Measurements from ENCODE around the gene HDAC4. TPM values are rescaled to one million over a fixed set of nuclear protein-coding genes. Genes with fewer than 3 reads are reported as not detected.
A peak's percentile ranks its signal among the peaks of the same experiment; 100 is the strongest.

HDAC4 gene
- total RNA-seq, 6 donors from 2014 or later, result 16.1 to 108 (median 45.0) TPM

DNA sequence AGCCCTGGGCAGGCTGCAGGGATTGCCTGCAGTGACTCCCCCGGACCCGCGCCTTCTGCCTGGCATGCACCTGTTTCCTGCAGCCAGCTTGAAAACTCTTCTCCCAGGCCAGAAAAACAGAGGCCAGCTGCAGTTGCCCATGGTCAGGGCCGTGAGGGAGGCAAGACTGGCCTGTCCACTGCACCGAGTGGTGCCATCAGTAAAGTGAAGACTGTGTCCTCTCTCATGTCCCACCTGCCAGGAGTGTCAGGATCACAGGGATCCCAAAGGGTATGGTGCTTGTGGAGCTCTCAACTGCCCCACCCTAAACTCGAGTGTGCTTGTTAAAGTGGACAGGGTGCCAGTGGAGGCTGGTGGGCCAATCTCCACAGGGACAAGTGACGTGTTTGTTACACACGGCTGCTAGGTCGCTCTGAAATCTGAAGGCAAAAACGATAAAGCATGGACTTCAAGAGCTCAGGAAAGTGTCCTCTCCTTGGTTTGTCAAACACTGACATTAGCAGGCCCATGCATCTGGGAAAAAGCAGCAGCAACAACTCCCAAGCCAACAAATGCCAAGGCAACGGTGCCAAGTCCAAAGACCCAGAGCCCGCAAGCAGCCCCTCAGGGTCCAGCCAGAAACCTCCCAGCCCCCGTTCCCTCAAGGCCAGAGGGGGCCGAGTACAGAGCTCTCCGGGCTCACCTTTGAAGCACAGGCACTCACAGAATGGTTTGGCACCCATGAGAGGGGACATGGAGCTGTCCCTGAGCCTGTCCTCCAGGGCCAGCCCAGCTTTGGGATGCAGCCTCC lies 213.2 kb downstream of the HDAC4 start:
- WGBS, 2 donors, result 77 to 90% methylated on average over 9 to 15 of the region's 15 CpGs
- peak in 1 of 2 donors; percentile 32 for ATAC-seq (ENCODE audit: low FRiP score in 2 of 2)
- peaks cover 7 to 48% (median 24%) of the 10 kb centered on the region in 4 donors for H3K36me3 ChIP-seq

DNA sequence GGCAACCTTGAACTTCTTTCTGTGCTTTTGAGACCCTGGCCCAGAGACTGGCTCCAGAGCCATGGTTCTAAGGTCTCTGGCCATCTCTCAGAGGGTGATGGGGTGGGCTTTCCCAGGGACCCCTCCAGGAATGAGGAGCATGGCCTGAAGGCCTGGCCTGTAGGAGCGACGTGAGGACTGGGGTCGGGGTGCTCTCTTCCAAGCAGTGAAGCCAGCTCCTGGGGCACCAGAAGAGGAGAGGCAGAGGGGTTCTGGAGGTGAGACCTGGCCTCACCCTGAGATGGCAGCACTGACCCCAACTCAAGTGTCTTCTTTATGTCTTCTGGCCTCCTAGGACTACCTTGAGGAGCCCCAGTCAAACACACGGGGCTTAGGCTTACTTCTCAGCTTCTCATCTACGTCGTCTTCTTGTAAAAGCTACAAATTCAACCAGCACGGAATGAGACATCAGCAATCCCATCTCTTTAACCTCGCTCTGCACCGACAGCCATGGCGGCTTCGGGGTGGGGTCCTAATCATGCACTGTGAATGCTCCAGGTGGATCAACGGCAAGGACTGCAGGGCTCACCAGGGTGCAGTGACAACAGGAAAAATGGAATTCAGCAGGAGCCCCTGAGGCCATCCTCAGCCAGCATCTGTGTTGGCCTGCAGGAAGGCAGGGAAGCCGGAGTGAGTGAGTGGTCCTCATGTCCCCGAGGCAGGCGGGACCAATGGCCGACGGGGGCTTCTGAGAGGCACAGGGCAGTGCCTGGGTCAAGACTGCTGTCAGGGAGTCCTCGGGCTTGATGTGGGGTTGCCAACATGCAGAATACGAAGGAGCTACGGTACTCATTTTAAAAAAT lies 214.1 kb downstream of the HDAC4 start:
- Histone ChIP-seq H3K27ac (no peak overlapping the region), H3K4me1 (peaks cover 0 to 7% (median 0%) of the 10 kb centered on the region in 4 donors), H3K9me3 (no peaks in the 10 kb centered on the region), H3K27me3 (no peaks in the 10 kb centered on the region), H3K4me3 (no peak overlapping the region), H3K36me3 (peaks cover 7 to 57% (median 24%) of the 10 kb centered on the region in 4 donors)
- DNase-seq (peak; percentile 16 to 22), ATAC-seq (ENCODE audit: low FRiP score in 2 of 2) (no peak)
- WGBS, 2 donors, result 91 to 95% methylated on average over 19 to 20 of the region's 20 CpGs
- no peak for TF ChIP-seq POLR2AphosphoS5 (IDR thresholded peaks at IDR 0.05)
- TF ChIP-seq EP300 (IDR thresholded peaks at IDR 0.05), result no peak
- no peak for TF ChIP-seq POLR2A (IDR thresholded peaks at IDR 0.05)
- TF ChIP-seq, protein P1, sequence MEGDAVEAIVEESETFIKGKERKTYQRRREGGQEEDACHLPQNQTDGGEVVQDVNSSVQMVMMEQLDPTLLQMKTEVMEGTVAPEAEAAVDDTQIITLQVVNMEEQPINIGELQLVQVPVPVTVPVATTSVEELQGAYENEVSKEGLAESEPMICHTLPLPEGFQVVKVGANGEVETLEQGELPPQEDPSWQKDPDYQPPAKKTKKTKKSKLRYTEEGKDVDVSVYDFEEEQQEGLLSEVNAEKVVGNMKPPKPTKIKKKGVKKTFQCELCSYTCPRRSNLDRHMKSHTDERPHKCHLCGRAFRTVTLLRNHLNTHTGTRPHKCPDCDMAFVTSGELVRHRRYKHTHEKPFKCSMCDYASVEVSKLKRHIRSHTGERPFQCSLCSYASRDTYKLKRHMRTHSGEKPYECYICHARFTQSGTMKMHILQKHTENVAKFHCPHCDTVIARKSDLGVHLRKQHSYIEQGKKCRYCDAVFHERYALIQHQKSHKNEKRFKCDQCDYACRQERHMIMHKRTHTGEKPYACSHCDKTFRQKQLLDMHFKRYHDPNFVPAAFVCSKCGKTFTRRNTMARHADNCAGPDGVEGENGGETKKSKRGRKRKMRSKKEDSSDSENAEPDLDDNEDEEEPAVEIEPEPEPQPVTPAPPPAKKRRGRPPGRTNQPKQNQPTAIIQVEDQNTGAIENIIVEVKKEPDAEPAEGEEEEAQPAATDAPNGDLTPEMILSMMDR (IDR thresholded peaks at IDR 0.05), result no peak

More for the DNA sequence above, 213.2 kb downstream of the HDAC4 start:
- Histone ChIP-seq H3K27ac (no peak overlapping the region), H3K9me3 (no peaks in the 10 kb centered on the region), H3K4me1 (peaks cover 0 to 7% (median 0%) of the 10 kb centered on the region in 4 donors), H3K4me3 (no peak overlapping the region), H3K27me3 (no peaks in the 10 kb centered on the region)
- TF ChIP-seq POLR2A (IDR thresholded peaks at IDR 0.05) (no peak), EP300 (IDR thresholded peaks at IDR 0.05) (no peak), POLR2AphosphoS5 (IDR thresholded peaks at IDR 0.05) (no peak)
- TF ChIP-seq, protein P1 (IDR thresholded peaks at IDR 0.05), result no peak
- peak; percentile 26 to 46 for DNase-seq

DNA sequence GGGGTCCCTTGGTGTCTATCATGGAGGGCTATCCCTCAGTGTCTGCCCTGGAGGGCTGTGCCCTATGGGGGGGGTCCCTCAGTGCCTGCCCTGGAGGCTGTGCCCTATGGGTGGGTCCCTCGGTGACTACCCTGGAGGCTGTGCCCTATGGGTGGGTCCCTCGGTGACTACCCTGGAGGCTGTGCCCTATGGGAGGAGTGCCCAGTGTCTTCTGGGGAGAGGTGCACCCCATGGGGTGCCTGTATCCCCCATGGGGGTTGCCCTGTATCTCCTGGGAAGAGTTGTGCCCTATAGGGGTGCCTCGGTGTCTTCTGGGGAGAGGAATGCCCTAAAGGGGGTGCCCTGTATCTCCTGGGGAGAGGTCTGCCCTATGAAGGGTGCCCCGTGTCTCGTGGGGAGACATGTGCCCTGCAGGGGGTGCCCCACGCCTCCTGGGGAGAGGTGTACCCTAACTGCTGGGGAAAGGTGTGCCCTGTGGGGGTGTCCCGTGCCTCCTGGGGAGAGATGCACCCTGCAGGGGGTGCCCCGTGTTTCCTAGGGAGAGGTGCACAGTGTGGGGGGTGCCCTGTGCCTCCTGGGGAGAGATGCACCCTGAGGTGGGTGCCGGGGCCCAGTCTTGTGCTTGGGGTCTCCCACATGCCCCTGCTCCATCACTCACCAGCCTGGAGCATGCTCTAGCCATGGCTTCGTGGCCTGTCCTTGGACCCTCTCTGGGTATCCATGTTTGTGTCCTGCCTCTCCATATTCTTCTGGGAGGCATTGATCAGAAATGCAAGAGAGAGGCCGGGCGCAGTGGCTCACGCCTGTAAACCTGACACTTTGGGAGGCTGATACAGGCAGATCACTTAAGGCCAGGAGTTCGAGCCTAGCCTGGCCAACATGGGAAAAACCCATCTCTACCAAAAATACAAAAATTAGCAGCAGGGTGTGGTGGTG lies 215.6 kb downstream of the HDAC4 start:
- TF ChIP-seq, protein P1 (IDR thresholded peaks at IDR 0.05), result no peak
- TF ChIP-seq POLR2A (IDR thresholded peaks at IDR 0.05), result no peak
- no peak for TF ChIP-seq POLR2AphosphoS5 (IDR thresholded peaks at IDR 0.05)
- TF ChIP-seq EP300 (IDR thresholded peaks at IDR 0.05), result no peak
- Histone ChIP-seq H3K36me3 (peaks cover 7 to 72% (median 30%) of the 10 kb centered on the region in 4 donors), H3K27ac (no peak overlapping the region), H3K4me1 (peaks cover 0 to 7% (median 0%) of the 10 kb centered on the region in 4 donors), H3K9me3 (no peaks in the 10 kb centered on the region), H3K4me3 (no peak overlapping the region), H3K27me3 (no peaks in the 10 kb centered on the region)
- DNase-seq (peak; percentile 12 to 44), ATAC-seq (ENCODE audit: low FRiP score in 2 of 2) (peak; percentile 9 to 19)
- WGBS, 2 donors, result 95 to 98% methylated on average over 6 to 12 of the region's 14 CpGs

DNA sequence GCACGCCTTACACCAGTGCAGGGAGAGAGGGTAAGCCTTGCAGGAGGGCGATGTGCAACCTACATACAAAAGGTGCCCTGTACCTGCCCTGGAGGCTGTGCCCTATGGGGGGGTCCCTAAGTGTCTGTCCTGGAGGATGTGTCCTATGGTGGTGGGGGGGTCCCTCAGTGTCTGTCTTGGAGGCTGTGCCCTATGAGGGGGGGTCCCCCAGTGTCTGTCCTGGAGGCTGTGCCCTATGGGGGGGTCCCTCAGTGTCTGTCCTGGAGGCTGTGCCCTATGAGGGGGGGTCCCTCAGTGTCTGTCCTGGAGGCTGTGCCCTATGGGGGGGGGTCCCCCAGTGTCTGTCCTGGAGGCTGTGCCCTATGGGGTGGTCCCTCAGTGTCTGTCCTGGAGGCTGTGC lies 216.6 kb downstream of the HDAC4 start:
- WGBS, 2 donors, result 95 to 98% methylated on average over 2 of the region's 2 CpGs
- Histone ChIP-seq H3K27ac (no peak overlapping the region), H3K4me1 (peaks cover 0 to 7% (median 0%) of the 10 kb centered on the region in 4 donors), H3K4me3 (no peak overlapping the region), H3K9me3 (no peaks in the 10 kb centered on the region), H3K36me3 (peaks cover 7 to 75% (median 34%) of the 10 kb centered on the region in 4 donors), H3K27me3 (no peaks in the 10 kb centered on the region)
- TF ChIP-seq POLR2A (IDR thresholded peaks at IDR 0.05) (no peak), POLR2AphosphoS5 (IDR thresholded peaks at IDR 0.05) (no peak), EP300 (IDR thresholded peaks at IDR 0.05) (no peak)
- TF ChIP-seq, protein P1 (IDR thresholded peaks at IDR 0.05), result no peak
- DNase-seq, result no peak
- no peak for ATAC-seq (ENCODE audit: low FRiP score in 2 of 2)
